GM12878 (cell line): ENCODE results near the gene RAPGEF4. TPM values are rescaled to one million over a fixed set of nuclear protein-coding genes. Genes with fewer than 3 reads are reported as not detected.

Experiments used
- ATAC-seq: fragments of 200-7000 bp; cut with Tn5 transposase; 3 replicates; pipeline ENCODE4 v1.9.1; 2020; ENCODE audit warnings: mild to moderate bottlenecking, moderate library complexity
- BruUV-seq: library from RNA; stranded (reverse); fragments of 400-500 nt; replicated peaks from 2 replicates; lab custom pipeline; 2021; lab: Mats Ljungman, UMichigan
- CTCF ChIA-PET: fragments of 300-600 bp; sonication (Branson Sonifier 250); formaldehyde crosslinking; extraction: SDS; loops from one replicate; lab custom pipeline; 2021; ENCODE audit warnings: inconsistent platforms; lab: Yijun Ruan, JAX
- POLR2A ChIA-PET: fragments of 350-600 bp; formaldehyde crosslinking; extraction: SDS; loops from one replicate; lab custom pipeline; 2021; ENCODE audit warnings: inconsistent platforms; lab: Charles Lee
- RAD21 ChIA-PET: fragments of 300-600 bp; sonication (Branson Sonifier 250); formaldehyde crosslinking; loops from one replicate; lab custom pipeline; 2023; ENCODE audit warnings: antibody characterized with exemption; ENCODE audit not compliant: unreplicated experiment; lab: Charles Lee
- SMC1A ChIA-PET: fragments of 300-600 bp; sonication (Branson Sonifier 250); formaldehyde crosslinking; loops from one replicate; lab custom pipeline; 2023; ENCODE audit not compliant: unreplicated experiment, uncharacterized antibody; lab: Charles Lee
- DNase-seq: peaks from one replicate; pipeline ENCODE4 v3.0.0-alpha.2; 2011; ENCODE audit warnings: low read depth, low spot score
- FAIRE-seq: peaks from 3 replicates; lab custom pipeline; 2011; peaks lifted over from hg19 to GRCh38; lab: Jason Lieb, UNC
- H2AFZ ChIP-seq: 2 replicates; pipeline ENCODE4 v1.6.0; 2011; ENCODE audit warnings: low read depth, low read length, control low read depth; ENCODE audit not compliant: control insufficient read depth
- H3K27ac ChIP-seq: 2 replicates; pipeline ENCODE4 v1.5.1; 2011; ENCODE audit warnings: control low read depth; ENCODE audit not compliant: control insufficient read depth, insufficient read depth
- H3K27me3 ChIP-seq, 2 experiments: replicated peaks in 1 of 2; 2 replicates each; pipeline versions ENCODE4 v1.6.0 to v1.6.1; 2011; ENCODE audit warnings: low read length in 1 of 2; ENCODE audit not compliant: control insufficient read depth in 2 of 2, insufficient read depth in 2 of 2
- H3K36me3 ChIP-seq, 2 experiments: 2 replicates each; pipeline ENCODE4 v1.5.1; 2011; ENCODE audit warnings: low read length in 1 of 2; ENCODE audit not compliant: control insufficient read depth in 2 of 2, insufficient read depth in 2 of 2
- H3K4me1 ChIP-seq: 2 replicates; pipeline ENCODE4 v1.6.1; 2011; ENCODE audit warnings: mild to moderate bottlenecking, low read length, moderate library complexity, mixed read lengths; ENCODE audit not compliant: control insufficient read depth, insufficient read depth
- H3K4me2 ChIP-seq: 2 replicates; pipeline ENCODE4 v1.6.0; 2011; ENCODE audit warnings: control low read depth; ENCODE audit not compliant: control insufficient read depth, insufficient read depth
- H3K4me3 ChIP-seq: fragments of 200-600 bp; sonication (generic); 2 replicates; pipeline ENCODE4 v1.5.1; 2016
- H3K79me2 ChIP-seq: 2 replicates; pipeline ENCODE4 v1.6.0; 2011; ENCODE audit warnings: low read length; ENCODE audit not compliant: control insufficient read depth, insufficient read depth
- H3K9ac ChIP-seq: 2 replicates; pipeline ENCODE4 v1.8.0; 2011; ENCODE audit warnings: low read length, control low read depth, mixed read lengths; ENCODE audit not compliant: control insufficient read depth, insufficient read depth
- H3K9me3 ChIP-seq: replicated peaks from 3 replicates; pipeline ENCODE4 v1.5.1; 2011; ENCODE audit warnings: mild to moderate bottlenecking, low read length; ENCODE audit not compliant: control insufficient read depth, insufficient read depth
- H4K20me1 ChIP-seq: 2 replicates; pipeline ENCODE4 v1.6.0; 2011; ENCODE audit not compliant: control insufficient read depth, insufficient read depth
- CHD1 ChIP-seq: IDR thresholded peaks from 2 replicates; pipeline ENCODE4 v1.6.1; 2012; ENCODE audit warnings: low read depth, low read length, improper control_type of control experiment
- CHD4 ChIP-seq: fragments of 200-600 bp; sonication (generic); IDR thresholded peaks from 2 replicates; pipeline ENCODE4 v1.6.1; 2016; ENCODE audit warnings: mild to moderate bottlenecking
- ESRRA ChIP-seq: IDR thresholded peaks from 2 replicates; pipeline ENCODE4 v1.6.1; 2012; ENCODE audit warnings: mild to moderate bottlenecking, low read length, improper control_type of control experiment
- ETV6 ChIP-seq, 2 experiments: fragments of 450-650 bp in 1 of 2; IDR thresholded peaks in 1 of 2; conservative IDR thresholded peaks in 1 of 2; 2 replicates each; pipeline ENCODE4 v1.6.1; 2014; ENCODE audit warnings: antibody characterized with exemption in 1 of 2, borderline replicate concordance in 1 of 2, low read depth in 1 of 2, mild to moderate bottlenecking in 1 of 2, moderate library complexity in 1 of 2
- EZH2 ChIP-seq: IDR thresholded peaks from 2 replicates; pipeline ENCODE4 v1.6.1; 2012; ENCODE audit warnings: low read depth, mild to moderate bottlenecking, control low read depth, inconsistent platforms, low read length, borderline replicate concordance; ENCODE audit not compliant: control insufficient read depth
- NFIC ChIP-seq: IDR thresholded peaks from 2 replicates; pipeline ENCODE4 v1.6.1; 2012; ENCODE audit warnings: low read depth, mild to moderate bottlenecking, inconsistent platforms, low read length, moderate library complexity
- NFXL1 ChIP-seq: fragments of 450-650 bp; IDR thresholded peaks from 2 replicates; pipeline ENCODE4 v1.6.1; 2017; ENCODE audit warnings: antibody characterized with exemption, mild to moderate bottlenecking, borderline replicate concordance
- NFYB ChIP-seq: IDR thresholded peaks from 2 replicates; pipeline ENCODE4 v1.6.1; 2011; ENCODE audit warnings: low read depth, mild to moderate bottlenecking, low read length, improper control_type of control experiment, moderate library complexity; ENCODE audit not compliant: insufficient read depth
- PAX5 ChIP-seq: IDR thresholded peaks from 2 replicates; pipeline ENCODE4 v1.6.1; 2011; ENCODE audit warnings: low read depth, low read length, borderline replicate concordance
- SRF ChIP-seq, 2 experiments: IDR thresholded peaks; 2 replicates each; pipeline ENCODE4 v1.6.1; 2011; ENCODE audit warnings: low read depth in 2 of 2, low read length in 2 of 2, mild to moderate bottlenecking in 1 of 2, moderate library complexity in 1 of 2
- YBX1 ChIP-seq: fragments of 450-650 bp; IDR thresholded peaks from 2 replicates; pipeline ENCODE4 v1.6.1; 2016; ENCODE audit warnings: antibody characterized with exemption
- ZNF24 ChIP-seq: fragments of 450-650 bp; IDR thresholded peaks from 2 replicates; pipeline ENCODE4 v1.6.1; 2017; ENCODE audit warnings: antibody characterized with exemption, mild to moderate bottlenecking
- ZNF622 ChIP-seq: fragments of 450-650 bp; IDR thresholded peaks from 2 replicates; pipeline ENCODE4 v1.6.1; 2017; ENCODE audit warnings: mild to moderate bottlenecking, inconsistent platforms
- ZSCAN29 ChIP-seq: fragments of 450-650 bp; IDR thresholded peaks from 2 replicates; pipeline ENCODE4 v1.6.1; 2017; ENCODE audit warnings: mild to moderate bottlenecking, moderate library complexity
- WGBS: methylation state at CpG from one replicate; pipeline ENCODE4 v1.1.6; 2016; ENCODE audit warnings: low lambda C conversion rate; ENCODE audit not compliant: insufficient replicate concordance, insufficient coverage; ENCODE audit errors: missing lambda C conversion rate; 5-methylcytosine and 5-hydroxymethylcytosine counted together
- in situ Hi-C: fragments of 300-500 bp; cut with MboI; formaldehyde crosslinking; loops from 9 replicates; pipeline ENCODE4 v1.14.3; 2018; ENCODE audit warnings: mixed read lengths
- intact Hi-C: fragments of 100-400 bp; cut with micrococcal nuclease; formaldehyde crosslinking; loops from one replicate; pipeline ENCODE4 v1.14.2; 2022; ENCODE audit not compliant: unreplicated experiment
- polyA plus RNA-seq, 11 experiments: library from polyadenylated mRNA; depleted of rRNA in 4 of 11; unstranded in 6 of 11; stranded (reverse) in 5 of 11; fragments of >200 nt; fragmentation: Nextera tagmentation in 4 of 11; fragmentation: Illumina TruSeq in 1 of 11; extraction: Ambion mirVana in 4 of 11; extraction: Trizol in 1 of 11; gene quantifications; 1 replicate in 1 of 11; 2 replicates in 10 of 11; pipeline versions ENCODE4 v1.2.1 to v1.2.3, GENCODE V29; 2011 to 2016; ENCODE audit warnings: inconsistent platforms in 2 of 11, missing spikeins in 2 of 11, low read depth in 1 of 11
- total RNA-seq, 4 experiments: library from RNA; depleted of rRNA in 3 of 4; stranded (reverse); fragments of >200 nt in 3 of 4; fragmentation: Illumina TruSeq in 1 of 4; extraction: Trizol in 1 of 4; gene quantifications; 2 replicates each; pipeline versions ENCODE4 v1.2.1 to v1.2.3, GENCODE V29; 2013 to 2021
- TF ChIP-seq, protein P1 (sequence below): fragments of 450-650 bp; IDR thresholded peaks from 2 replicates; pipeline ENCODE4 v1.6.1; 2016; ENCODE audit warnings: mild to moderate bottlenecking, moderate library complexity, borderline replicate concordance
- TF ChIP-seq, protein P2 (sequence below): fragments of 450-650 bp; IDR thresholded peaks from 2 replicates; pipeline ENCODE4 v1.6.1; 2018; ENCODE audit warnings: mild to moderate bottlenecking, low read depth, moderate library complexity; ENCODE audit not compliant: partially characterized antibody

The RAPGEF4 gene
- total and polyA plus RNA-seq, 10 of the 15 experiments (the other 5 are each of a cell fraction or from before 2014, with no cell fraction given) = 0.18 TPM; not detected in 8

DNA sequence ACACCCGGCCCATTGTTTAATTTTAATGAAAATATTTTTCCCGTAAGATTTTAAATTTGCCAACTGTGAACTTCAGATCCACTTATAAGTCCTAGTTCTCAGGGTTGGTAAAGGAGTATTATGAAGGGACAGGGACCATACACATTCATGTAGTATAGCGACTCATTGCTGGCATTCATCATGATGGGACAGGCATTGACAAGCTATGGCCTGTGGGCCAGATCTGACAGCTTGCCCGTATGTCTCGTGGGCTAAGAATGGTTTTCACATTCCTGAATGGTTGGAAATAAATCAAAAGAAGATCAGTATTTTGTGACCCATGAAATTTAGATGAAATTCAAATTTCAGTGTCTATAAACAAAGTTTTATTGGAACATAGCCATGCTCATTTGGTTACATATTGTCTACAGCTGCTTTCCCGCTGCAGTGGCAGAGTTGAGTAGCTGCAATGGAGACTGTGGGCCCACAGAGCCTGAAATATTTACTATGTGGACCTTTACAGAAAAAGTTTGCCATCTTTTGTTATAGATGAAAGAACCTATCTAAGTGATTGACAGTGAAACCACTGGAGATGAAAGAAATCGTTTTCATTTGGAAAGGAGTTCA lies 4.1 kb downstream of the RAPGEF4 start:
- ChIA-PET CTCF (no interaction called here), SMC1A (no interaction called here), RAD21 (no interaction called here), POLR2A (no interaction called here)
- Histone ChIP-seq H4K20me1 (no peaks in the 10 kb centered on the region), H3K4me1 (no peaks in the 10 kb centered on the region), H3K4me2 (no peak overlapping the region), H3K9ac (no peak overlapping the region), H3K27ac (no peak overlapping the region), H3K36me3 (no peaks in the 10 kb centered on the region), H2AFZ (no peak overlapping the region), H3K9me3 (no peaks in the 10 kb centered on the region), H3K27me3 (peaks cover 3 to 4% of the 10 kb centered on the region in 2 experiments; a peak in 3 of 4 replicates), H3K4me3 (no peak overlapping the region), H3K79me2 (no peaks in the 10 kb centered on the region)
- WGBS = 39% methylated on average over 7 of the region's 7 CpGs
- intact Hi-C loops = no loop called here
- in situ Hi-C loops = no loop called here
- ATAC-seq (no peak), FAIRE-seq (no peak), DNase-seq (no peak)
- TF ChIP-seq CHD1 (no peak), NFYB (no peak), ZSCAN29 (no peak), ZNF24 (no peak), YBX1 (no peak), NFIC (no peak), ETV6 (conservative IDR thresholded peaks at IDR 0.05 in 1 of 2, IDR thresholded peaks at IDR 0.05 in 1 of 2; ENCODE audit: borderline replicate concordance in 1 of 2, low read depth in 1 of 2) (no peak), EZH2 (no peak), ESRRA (no peak), PAX5 (no peak), SRF (IDR thresholded peaks at IDR 0.05; ENCODE audit: low read depth in 2 of 2, low read length in 2 of 2) (no peak), CHD4 (no peak), ZNF622 (no peak), NFXL1 (no peak)
- TF ChIP-seq, protein P1, sequence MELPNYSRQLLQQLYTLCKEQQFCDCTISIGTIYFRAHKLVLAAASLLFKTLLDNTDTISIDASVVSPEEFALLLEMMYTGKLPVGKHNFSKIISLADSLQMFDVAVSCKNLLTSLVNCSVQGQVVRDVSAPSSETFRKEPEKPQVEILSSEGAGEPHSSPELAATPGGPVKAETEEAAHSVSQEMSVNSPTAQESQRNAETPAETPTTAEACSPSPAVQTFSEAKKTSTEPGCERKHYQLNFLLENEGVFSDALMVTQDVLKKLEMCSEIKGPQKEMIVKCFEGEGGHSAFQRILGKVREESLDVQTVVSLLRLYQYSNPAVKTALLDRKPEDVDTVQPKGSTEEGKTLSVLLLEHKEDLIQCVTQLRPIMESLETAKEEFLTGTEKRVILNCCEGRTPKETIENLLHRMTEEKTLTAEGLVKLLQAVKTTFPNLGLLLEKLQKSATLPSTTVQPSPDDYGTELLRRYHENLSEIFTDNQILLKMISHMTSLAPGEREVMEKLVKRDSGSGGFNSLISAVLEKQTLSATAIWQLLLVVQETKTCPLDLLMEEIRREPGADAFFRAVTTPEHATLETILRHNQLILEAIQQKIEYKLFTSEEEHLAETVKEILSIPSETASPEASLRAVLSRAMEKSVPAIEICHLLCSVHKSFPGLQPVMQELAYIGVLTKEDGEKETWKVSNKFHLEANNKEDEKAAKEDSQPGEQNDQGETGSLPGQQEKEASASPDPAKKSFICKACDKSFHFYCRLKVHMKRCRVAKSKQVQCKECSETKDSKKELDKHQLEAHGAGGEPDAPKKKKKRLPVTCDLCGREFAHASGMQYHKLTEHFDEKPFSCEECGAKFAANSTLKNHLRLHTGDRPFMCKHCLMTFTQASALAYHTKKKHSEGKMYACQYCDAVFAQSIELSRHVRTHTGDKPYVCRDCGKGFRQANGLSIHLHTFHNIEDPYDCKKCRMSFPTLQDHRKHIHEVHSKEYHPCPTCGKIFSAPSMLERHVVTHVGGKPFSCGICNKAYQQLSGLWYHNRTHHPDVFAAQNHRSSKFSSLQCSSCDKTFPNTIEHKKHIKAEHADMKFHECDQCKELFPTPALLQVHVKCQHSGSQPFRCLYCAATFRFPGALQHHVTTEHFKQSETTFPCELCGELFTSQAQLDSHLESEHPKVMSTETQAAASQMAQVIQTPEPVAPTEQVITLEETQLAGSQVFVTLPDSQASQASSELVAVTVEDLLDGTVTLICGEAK = no peak
- TF ChIP-seq, protein P2, sequence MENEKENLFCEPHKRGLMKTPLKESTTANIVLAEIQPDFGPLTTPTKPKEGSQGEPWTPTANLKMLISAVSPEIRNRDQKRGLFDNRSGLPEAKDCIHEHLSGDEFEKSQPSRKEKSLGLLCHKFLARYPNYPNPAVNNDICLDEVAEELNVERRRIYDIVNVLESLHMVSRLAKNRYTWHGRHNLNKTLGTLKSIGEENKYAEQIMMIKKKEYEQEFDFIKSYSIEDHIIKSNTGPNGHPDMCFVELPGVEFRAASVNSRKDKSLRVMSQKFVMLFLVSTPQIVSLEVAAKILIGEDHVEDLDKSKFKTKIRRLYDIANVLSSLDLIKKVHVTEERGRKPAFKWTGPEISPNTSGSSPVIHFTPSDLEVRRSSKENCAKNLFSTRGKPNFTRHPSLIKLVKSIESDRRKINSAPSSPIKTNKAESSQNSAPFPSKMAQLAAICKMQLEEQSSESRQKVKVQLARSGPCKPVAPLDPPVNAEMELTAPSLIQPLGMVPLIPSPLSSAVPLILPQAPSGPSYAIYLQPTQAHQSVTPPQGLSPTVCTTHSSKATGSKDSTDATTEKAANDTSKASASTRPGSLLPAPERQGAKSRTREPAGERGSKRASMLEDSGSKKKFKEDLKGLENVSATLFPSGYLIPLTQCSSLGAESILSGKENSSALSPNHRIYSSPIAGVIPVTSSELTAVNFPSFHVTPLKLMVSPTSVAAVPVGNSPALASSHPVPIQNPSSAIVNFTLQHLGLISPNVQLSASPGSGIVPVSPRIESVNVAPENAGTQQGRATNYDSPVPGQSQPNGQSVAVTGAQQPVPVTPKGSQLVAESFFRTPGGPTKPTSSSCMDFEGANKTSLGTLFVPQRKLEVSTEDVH = no peak
- no TSS peak for BruUV-seq
